ENCODE data around the gene TULP4. TPM values are rescaled to one million over a fixed set of nuclear protein-coding genes. Genes with fewer than 3 reads are reported as not detected.
"Not testable (repeated sequence)": the region's sequence is repeated elsewhere in the genome, so short reads cannot be mapped to it uniquely, and the experiment has no call there.

TULP4 gene
- total RNA-seq, 1 donor from 2014 or later: 100 TPM

DNA sequence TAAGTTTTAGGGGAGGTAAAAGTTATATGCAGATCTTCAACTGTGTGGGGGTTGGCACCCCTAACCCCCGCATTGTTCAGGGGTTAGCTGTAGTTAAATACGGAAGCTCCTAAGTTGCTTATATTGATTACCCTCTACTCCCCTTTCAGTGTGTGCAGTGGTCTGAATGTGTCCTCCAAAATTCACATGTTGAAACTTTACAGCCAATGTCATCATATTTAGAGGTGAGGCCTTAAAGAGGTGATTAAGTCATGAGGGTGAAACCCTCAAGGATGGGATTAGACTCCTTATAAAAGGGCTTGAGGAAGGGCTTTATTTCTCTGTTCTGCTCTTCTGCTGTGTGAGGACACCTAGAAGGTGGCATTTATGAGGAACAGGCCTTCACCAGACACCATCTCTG lies 22.3 kb downstream of the TULP4 start:
- Mint-ChIP-seq H3K27ac (ENCODE audit: unreplicated experiment) (no peak overlapping the region), H3K4me1 (ENCODE audit: unreplicated experiment) (peaks cover 1% of the 10 kb centered on the region), H3K9me3 (ENCODE audit: unreplicated experiment) (peaks cover 11% of the 10 kb centered on the region), H3K4me3 (ENCODE audit: unreplicated experiment) (no peak overlapping the region), H3K36me3 (ENCODE audit: unreplicated experiment) (peaks cover 19% of the 10 kb centered on the region), H3K27me3 (ENCODE audit: unreplicated experiment) (no peaks in the 10 kb centered on the region)
- TF ChIP-seq, protein P1, sequence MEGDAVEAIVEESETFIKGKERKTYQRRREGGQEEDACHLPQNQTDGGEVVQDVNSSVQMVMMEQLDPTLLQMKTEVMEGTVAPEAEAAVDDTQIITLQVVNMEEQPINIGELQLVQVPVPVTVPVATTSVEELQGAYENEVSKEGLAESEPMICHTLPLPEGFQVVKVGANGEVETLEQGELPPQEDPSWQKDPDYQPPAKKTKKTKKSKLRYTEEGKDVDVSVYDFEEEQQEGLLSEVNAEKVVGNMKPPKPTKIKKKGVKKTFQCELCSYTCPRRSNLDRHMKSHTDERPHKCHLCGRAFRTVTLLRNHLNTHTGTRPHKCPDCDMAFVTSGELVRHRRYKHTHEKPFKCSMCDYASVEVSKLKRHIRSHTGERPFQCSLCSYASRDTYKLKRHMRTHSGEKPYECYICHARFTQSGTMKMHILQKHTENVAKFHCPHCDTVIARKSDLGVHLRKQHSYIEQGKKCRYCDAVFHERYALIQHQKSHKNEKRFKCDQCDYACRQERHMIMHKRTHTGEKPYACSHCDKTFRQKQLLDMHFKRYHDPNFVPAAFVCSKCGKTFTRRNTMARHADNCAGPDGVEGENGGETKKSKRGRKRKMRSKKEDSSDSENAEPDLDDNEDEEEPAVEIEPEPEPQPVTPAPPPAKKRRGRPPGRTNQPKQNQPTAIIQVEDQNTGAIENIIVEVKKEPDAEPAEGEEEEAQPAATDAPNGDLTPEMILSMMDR (IDR thresholded peaks at IDR 0.05): no peak
- DNase-seq (ENCODE audit: extremely low spot score, unreplicated experiment): no peak

DNA sequence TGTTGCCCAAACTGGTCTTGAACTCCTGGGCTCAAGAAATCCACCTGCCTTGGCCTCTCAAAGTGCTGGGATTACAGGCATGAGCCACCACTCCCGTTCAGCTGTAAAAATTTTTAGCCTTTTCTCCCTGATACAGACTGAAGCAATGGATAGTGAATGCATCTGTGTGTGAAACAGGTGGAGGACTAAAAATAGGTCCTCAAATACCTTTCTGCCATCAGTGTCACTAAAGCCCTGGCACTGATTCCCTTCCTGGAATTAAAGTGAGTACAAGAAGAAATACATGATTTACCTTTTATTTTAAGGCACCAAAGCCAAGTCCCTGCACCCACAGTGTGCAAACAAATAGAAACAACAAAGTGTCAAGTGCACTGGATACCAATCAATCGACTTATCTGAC lies 25.1 kb downstream of the TULP4 start:
- H3K27me3 Mint-ChIP-seq (ENCODE audit: unreplicated experiment): no peaks in the 10 kb centered on the region
- no peak overlapping the region for H3K4me3 Mint-ChIP-seq (ENCODE audit: unreplicated experiment)
- H3K4me1 Mint-ChIP-seq (ENCODE audit: unreplicated experiment): peaks cover 7% of the 10 kb centered on the region
- peaks cover 16% of the 10 kb centered on the region for H3K36me3 Mint-ChIP-seq (ENCODE audit: unreplicated experiment)
- H3K27ac Mint-ChIP-seq (ENCODE audit: unreplicated experiment): no peak overlapping the region
- peaks cover 4% of the 10 kb centered on the region for H3K9me3 Mint-ChIP-seq (ENCODE audit: unreplicated experiment)
- TF ChIP-seq, protein P1 (IDR thresholded peaks at IDR 0.05): no peak
- no peak for DNase-seq (ENCODE audit: extremely low spot score, unreplicated experiment)

- H3K27me3 Mint-ChIP-seq (ENCODE audit: unreplicated experiment): no peaks in the 10 kb centered on the region
- TF ChIP-seq, protein P1 (IDR thresholded peaks at IDR 0.05): no peak
- no peak overlapping the region for H3K4me3 Mint-ChIP-seq (ENCODE audit: unreplicated experiment)
- H3K36me3 Mint-ChIP-seq (ENCODE audit: unreplicated experiment): peaks cover 8% of the 10 kb centered on the region
- DNase-seq (ENCODE audit: extremely low spot score, unreplicated experiment): no peak
- no peaks in the 10 kb centered on the region for H3K9me3 Mint-ChIP-seq (ENCODE audit: unreplicated experiment)
- no peak overlapping the region for H3K27ac Mint-ChIP-seq (ENCODE audit: unreplicated experiment)
- peaks cover 7% of the 10 kb centered on the region for H3K4me1 Mint-ChIP-seq (ENCODE audit: unreplicated experiment)
These were observed 26.2 kb downstream of the TULP4 start for GRCh38 chr6:158338311-158339112.

DNA sequence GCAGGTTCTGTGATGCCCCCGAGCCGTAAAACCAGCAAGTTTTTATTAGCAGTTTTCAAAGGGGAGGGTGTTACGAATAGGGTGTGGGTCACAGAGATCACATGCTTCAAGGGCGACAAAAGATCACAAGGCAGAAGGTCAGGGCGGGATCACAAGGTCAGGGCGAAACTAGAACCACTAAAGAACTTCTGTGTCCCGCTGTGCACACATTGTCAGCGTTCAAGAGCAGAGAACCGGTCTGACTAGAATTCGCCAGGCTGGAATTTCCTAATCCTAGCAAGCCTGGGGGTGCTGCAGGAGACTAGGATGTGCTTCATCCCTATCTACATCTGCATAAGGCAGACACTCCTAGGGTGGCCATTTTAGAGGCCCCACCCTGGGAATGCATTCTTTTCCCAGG lies 26.9 kb downstream of the TULP4 start:
- H3K4me3 Mint-ChIP-seq (ENCODE audit: unreplicated experiment); H3K27ac Mint-ChIP-seq (ENCODE audit: unreplicated experiment); DNase-seq (ENCODE audit: extremely low spot score, unreplicated experiment); H3K27me3 Mint-ChIP-seq (ENCODE audit: unreplicated experiment); H3K4me1 Mint-ChIP-seq (ENCODE audit: unreplicated experiment); H3K9me3 Mint-ChIP-seq (ENCODE audit: unreplicated experiment); H3K36me3 Mint-ChIP-seq (ENCODE audit: unreplicated experiment): not testable (repeated sequence)

DNA sequence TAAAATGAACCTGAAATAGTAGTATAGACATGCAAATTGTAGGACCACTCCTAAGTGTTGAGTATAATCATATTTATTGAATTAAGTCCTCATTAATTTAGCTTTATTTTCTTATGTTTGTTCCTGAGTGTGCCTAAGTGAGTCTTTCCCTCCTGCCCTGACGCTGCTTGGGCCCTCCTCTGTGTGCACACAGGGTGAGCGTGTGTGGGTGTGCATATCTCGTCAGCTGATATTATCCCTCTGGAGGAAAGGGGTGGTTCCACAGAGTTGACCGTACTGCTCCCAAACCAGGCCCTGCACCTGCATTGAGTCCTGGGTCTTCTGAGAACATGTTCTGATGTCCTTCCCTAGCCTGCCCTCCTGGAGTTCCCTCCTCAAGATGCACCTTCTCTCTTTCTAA lies 28.0 kb downstream of the TULP4 start:
- Mint-ChIP-seq H3K4me3 (ENCODE audit: unreplicated experiment) (no peak overlapping the region), H3K27ac (ENCODE audit: unreplicated experiment) (no peak overlapping the region), H3K4me1 (ENCODE audit: unreplicated experiment) (peaks cover 7% of the 10 kb centered on the region), H3K36me3 (ENCODE audit: unreplicated experiment) (peaks cover 14% of the 10 kb centered on the region), H3K9me3 (ENCODE audit: unreplicated experiment) (peaks cover 6% of the 10 kb centered on the region), H3K27me3 (ENCODE audit: unreplicated experiment) (no peaks in the 10 kb centered on the region)
- TF ChIP-seq, protein P1 (IDR thresholded peaks at IDR 0.05): no peak
- DNase-seq (ENCODE audit: extremely low spot score, unreplicated experiment): no peak

Data from osteocyte (in vitro differentiated cells).